Loucy (cell line): ENCODE results near the gene ECHS1.

ENCODE experiments used
- H2AFZ ChIP-seq: fragments of 200-600 bp; sonication (generic); 2 replicates; pipeline ENCODE4 v1.6.0; 2016; ENCODE audit warnings: antibody characterized with exemption, mild to moderate bottlenecking, low read length, moderate library complexity
- H3F3A ChIP-seq: fragments of 200-600 bp; 2 replicates; pipeline ENCODE4 v1.6.0; 2016; ENCODE audit warnings: antibody characterized with exemption, low read depth, mild to moderate bottlenecking
- H3K27me3 ChIP-seq: fragments of 200-600 bp; sonication (generic); 2 replicates; pipeline ENCODE4 v1.6.1; 2014; ENCODE audit warnings: low read length, mild to moderate bottlenecking; ENCODE audit not compliant: insufficient read depth, poor library complexity, severe bottlenecking
- H3K36me3 ChIP-seq: fragments of 200-600 bp; sonication (generic); 2 replicates; pipeline ENCODE4 v1.6.1; 2016; ENCODE audit warnings: low read length; ENCODE audit not compliant: insufficient read depth
- H3K4me1 ChIP-seq: fragments of 200-600 bp; sonication (generic); 2 replicates; pipeline ENCODE4 v1.5.1; 2014; ENCODE audit warnings: low read length, mild to moderate bottlenecking; ENCODE audit not compliant: insufficient read depth, poor library complexity, severe bottlenecking
- H3K4me2 ChIP-seq: fragments of 200-600 bp; sonication (generic); 2 replicates; pipeline ENCODE4 v1.6.0; 2014; ENCODE audit warnings: antibody characterized with exemption, low read length, low read depth, mild to moderate bottlenecking; ENCODE audit not compliant: poor library complexity, severe bottlenecking
- H3K4me3 ChIP-seq: fragments of 200-600 bp; sonication (generic); 2 replicates; pipeline ENCODE4 v1.5.1; 2014; ENCODE audit warnings: low read length, mild to moderate bottlenecking, mixed read lengths; ENCODE audit not compliant: poor library complexity, severe bottlenecking
- H3K79me2 ChIP-seq: fragments of 200-600 bp; sonication (generic); 2 replicates; pipeline ENCODE4 v1.6.1; 2014; ENCODE audit warnings: low read length; ENCODE audit not compliant: insufficient read depth
- H3K9ac ChIP-seq: fragments of 200-600 bp; sonication (generic); 2 replicates; pipeline ENCODE4 v1.6.0; 2014; ENCODE audit warnings: mild to moderate bottlenecking, low read depth, low read length, moderate library complexity; ENCODE audit not compliant: poor library complexity, severe bottlenecking
- H3K9me2 ChIP-seq: fragments of 200-600 bp; sonication (generic); replicated peaks from 2 replicates; pipeline ENCODE4 v1.6.1; 2016; ENCODE audit warnings: low read depth, low read length, mixed read lengths
- H3K9me3 ChIP-seq: fragments of 200-600 bp; sonication (generic); 2 replicates; pipeline ENCODE4 v1.6.1; 2014; ENCODE audit warnings: mild to moderate bottlenecking, antibody characterized with exemption, low read length, low read depth; ENCODE audit not compliant: insufficient read depth
- H4K20me1 ChIP-seq: fragments of 200-600 bp; sonication (generic); 2 replicates; pipeline ENCODE4 v1.6.0; 2014; ENCODE audit warnings: antibody characterized with exemption, low read length, mild to moderate bottlenecking; ENCODE audit not compliant: insufficient read depth, poor library complexity, severe bottlenecking
- CTCF ChIP-seq: fragments of 200-600 bp; sonication (generic); conservative IDR thresholded peaks from 2 replicates; pipeline ENCODE4 v1.5.1; 2014; ENCODE audit warnings: mild to moderate bottlenecking, antibody characterized with exemption, low read length
- EZH2phosphoT487 ChIP-seq: fragments of 200-600 bp; IDR thresholded peaks from 2 replicates; pipeline ENCODE4 v1.6.1; 2018; ENCODE audit warnings: antibody characterized with exemption, mild to moderate bottlenecking, moderate library complexity, borderline replicate concordance

Gene ECHS1

GRCh38 chr10:133397938-133398337 lies 24.8 kb upstream of the ECHS1 start:
- H4K20me1 ChIP-seq, result peaks cover 19% of the 10 kb centered on the region
- no peak overlapping the region for H3K4me3 ChIP-seq
- no peak for TF ChIP-seq EZH2phosphoT487
- no peak for TF ChIP-seq CTCF
- no peak overlapping the region for H3K4me2 ChIP-seq
- no peaks in the 10 kb centered on the region for H3K9me3 ChIP-seq
- no peaks in the 10 kb centered on the region for H3K9me2 ChIP-seq
- no peak overlapping the region for H3K9ac ChIP-seq
- H3K27me3 ChIP-seq, result no peaks in the 10 kb centered on the region
- H3K36me3 ChIP-seq, result peaks cover 15% of the 10 kb centered on the region
- peaks cover 44% of the 10 kb centered on the region for H3K79me2 ChIP-seq
- peaks cover 45% of the 10 kb centered on the region for H3K4me1 ChIP-seq
- no peak overlapping the region for H2AFZ ChIP-seq
- no peaks in the 10 kb centered on the region for H3F3A ChIP-seq

GRCh38 chr10:133396035-133396624 lies 23.0 kb upstream of the ECHS1 start:
- peak overlapping the region; percentile 100 for H3K4me3 ChIP-seq
- H3K9me2 ChIP-seq, result no peaks in the 10 kb centered on the region
- H2AFZ ChIP-seq, result no peak overlapping the region
- H3K36me3 ChIP-seq, result peaks cover 9% of the 10 kb centered on the region
- H4K20me1 ChIP-seq, result peaks cover 19% of the 10 kb centered on the region
- no peaks in the 10 kb centered on the region for H3F3A ChIP-seq
- peaks cover 49% of the 10 kb centered on the region for H3K4me1 ChIP-seq
- H3K4me2 ChIP-seq, result peak overlapping the region; percentile 99
- peak overlapping the region; percentile 99 for H3K9ac ChIP-seq
- no peaks in the 10 kb centered on the region for H3K9me3 ChIP-seq
- TF ChIP-seq CTCF, result no peak
- no peak for TF ChIP-seq EZH2phosphoT487
- H3K27me3 ChIP-seq, result no peaks in the 10 kb centered on the region
- peaks cover 44% of the 10 kb centered on the region for H3K79me2 ChIP-seq

- no peaks in the 10 kb centered on the region for H3K9me2 ChIP-seq
- TF ChIP-seq CTCF (no peak), EZH2phosphoT487 (no peak)
- H3K9ac ChIP-seq, result peak overlapping the region; percentile 99
- peaks cover 6% of the 10 kb centered on the region; the same call in 1 of the 2 replicates for H3F3A ChIP-seq
- H4K20me1 ChIP-seq, result peaks cover 14% of the 10 kb centered on the region
- peaks cover 9% of the 10 kb centered on the region for H3K36me3 ChIP-seq
- H3K9me3 ChIP-seq, result no peaks in the 10 kb centered on the region
- peaks cover 50% of the 10 kb centered on the region for H3K4me1 ChIP-seq
- H3K4me3 ChIP-seq, result peak overlapping the region; percentile 100
- peak overlapping the region; percentile 99 for H3K4me2 ChIP-seq
- peaks cover 44% of the 10 kb centered on the region for H3K79me2 ChIP-seq
- H3K27me3 ChIP-seq, result no peaks in the 10 kb centered on the region
- H2AFZ ChIP-seq, result peak overlapping the region; percentile 87; the same call in 1 of the 2 replicates
Observed at GRCh38 chr10:133394801-133395221, 21.7 kb upstream of the ECHS1 start.
